PFSK-1 (cell line): ENCODE measurements around the gene SLC25A26.

ENCODE experiments used
- POLR2AphosphoS5 ChIP-seq: IDR thresholded peaks from 2 replicates; pipeline ENCODE4 v1.6.1; 2012; ENCODE audit warnings: low read depth, mild to moderate bottlenecking, control low read depth, low read length, moderate library complexity
- REST ChIP-seq, 2 experiments: IDR thresholded peaks; 2 replicates each; pipeline versions ENCODE4 v1.6.1 to v1.8.0; 2011 to 2012; ENCODE audit warnings: low read depth in 2 of 2, low read length in 2 of 2, control low read depth in 1 of 2, inconsistent platforms in 1 of 2, mild to moderate bottlenecking in 1 of 2, moderate library complexity in 1 of 2; ENCODE audit not compliant: insufficient read depth in 1 of 2
- SIN3A ChIP-seq: IDR thresholded peaks from 2 replicates; pipeline ENCODE4 v1.6.1; 2012; ENCODE audit warnings: mild to moderate bottlenecking, low read length, moderate library complexity, borderline replicate concordance; ENCODE audit not compliant: insufficient read depth

GRCh38 chr3:66350601-66351000 is 129.8 kb downstream of the SLC25A26 start:
- TF ChIP-seq REST (IDR thresholded peaks at IDR 0.05; ENCODE audit: insufficient read depth in 1 of 2, low read depth in 2 of 2, low read length in 2 of 2) (no peak), POLR2AphosphoS5 (no peak), SIN3A (no peak)
